ENCODE results near the gene KCNAB2.

The KCNAB2 gene

GRCh38 chr1:6130596-6130995, 84.9 kb downstream of the KCNAB2 start:
- in situ Hi-C loops (cut with MboI; ENCODE audit: low pct_unique_long_range_greater_than_20kb, low sequenced_read_pairs, unreplicated experiment): no loop called here
- no peak for DNase-seq (ENCODE audit: low spot score)
- no peak for TF ChIP-seq CTCF (IDR thresholded peaks at IDR 0.05; ENCODE audit: extremely low read depth, insufficient read depth, missing control alignments)

- no peak for TF ChIP-seq CTCF (IDR thresholded peaks at IDR 0.05; ENCODE audit: extremely low read depth, insufficient read depth, missing control alignments)
- no peak for DNase-seq (ENCODE audit: low spot score)
- in situ Hi-C loops (cut with MboI; ENCODE audit: low pct_unique_long_range_greater_than_20kb, low sequenced_read_pairs, unreplicated experiment): no loop called here
These were observed 85.9 kb downstream of the KCNAB2 start for GRCh38 chr1:6131561-6131960.

GRCh38 chr1:6133146-6133895, 87.6 kb downstream of the KCNAB2 start:
- no peak for DNase-seq (ENCODE audit: low spot score)
- TF ChIP-seq CTCF (IDR thresholded peaks at IDR 0.05; ENCODE audit: extremely low read depth, insufficient read depth, missing control alignments): no peak
- in situ Hi-C loops (cut with MboI; ENCODE audit: low pct_unique_long_range_greater_than_20kb, low sequenced_read_pairs, unreplicated experiment): no loop called here

- in situ Hi-C loops (cut with MboI; ENCODE audit: low pct_unique_long_range_greater_than_20kb, low sequenced_read_pairs, unreplicated experiment): no loop called here
- no peak for TF ChIP-seq CTCF (IDR thresholded peaks at IDR 0.05; ENCODE audit: extremely low read depth, insufficient read depth, missing control alignments)
- no peak for DNase-seq (ENCODE audit: low spot score)
These were observed 88.5 kb downstream of the KCNAB2 start for GRCh38 chr1:6134206-6134605.

GRCh38 chr1:6134741-6135510, 89.2 kb downstream of the KCNAB2 start:
- TF ChIP-seq CTCF (IDR thresholded peaks at IDR 0.05; ENCODE audit: extremely low read depth, insufficient read depth, missing control alignments): no peak
- DNase-seq (ENCODE audit: low spot score): no peak
- in situ Hi-C loops (cut with MboI; ENCODE audit: low pct_unique_long_range_greater_than_20kb, low sequenced_read_pairs, unreplicated experiment): no loop called here

- TF ChIP-seq CTCF (IDR thresholded peaks at IDR 0.05; ENCODE audit: extremely low read depth, insufficient read depth, missing control alignments): no peak
- no peak for DNase-seq (ENCODE audit: low spot score)
- in situ Hi-C loops (cut with MboI; ENCODE audit: low pct_unique_long_range_greater_than_20kb, low sequenced_read_pairs, unreplicated experiment): no loop called here
These were observed 91.0 kb downstream of the KCNAB2 start for GRCh38 chr1:6136516-6137220.
